Liver (tissue), 9 donors: ENCODE results near the gene OR7C1. TPM values are rescaled to one million over a fixed set of nuclear protein-coding genes. Genes with fewer than 3 reads are reported as not detected.
"Not testable (repeated sequence)": the region's sequence is repeated elsewhere in the genome, so short reads cannot be mapped to it uniquely, and the experiment has no call there.

Source experiments
- DNase-seq: peaks from one replicate; pipeline ENCODE4 v3.0.0-alpha.2; 2017; ENCODE audit warnings: low spot score
- H3K27ac ChIP-seq, 2 donors: one replicate each; pipeline ENCODE4 v1.7.0; 2013; ENCODE audit warnings: inconsistent platforms in 2 of 2, low read length in 2 of 2, control low read depth in 1 of 2, low read depth in 1 of 2, mild to moderate bottlenecking in 1 of 2
- H3K27me3 ChIP-seq, 4 donors: one replicate each; pipeline versions ENCODE4 v1.6.1 to v1.7.0; 2013; ENCODE audit warnings: low read length in 3 of 4, inconsistent platforms in 1 of 4, mild to moderate bottlenecking in 1 of 4, moderate library complexity in 1 of 4; ENCODE audit not compliant: control insufficient read depth in 4 of 4, insufficient read depth in 4 of 4
- H3K36me3 ChIP-seq, 4 donors: one replicate each; pipeline versions ENCODE4 v1.6.1 to v1.7.0; 2013; ENCODE audit warnings: low read length in 3 of 4, mild to moderate bottlenecking in 3 of 4, low read depth in 1 of 4, moderate library complexity in 1 of 4; ENCODE audit not compliant: control insufficient read depth in 4 of 4, insufficient read depth in 3 of 4
- H3K4me1 ChIP-seq, 4 donors: one replicate each; pipeline versions ENCODE4 v1.6.1 to v1.7.0; 2013; ENCODE audit warnings: low read length in 3 of 4, mild to moderate bottlenecking in 3 of 4, moderate library complexity in 1 of 4; ENCODE audit not compliant: control insufficient read depth in 4 of 4, insufficient read depth in 4 of 4
- H3K4me3 ChIP-seq, 3 donors: one replicate each; pipeline versions ENCODE4 v1.6.1 to v1.7.0; 2013; ENCODE audit warnings: low read length in 3 of 3, control low read depth in 1 of 3, low read depth in 1 of 3, mild to moderate bottlenecking in 1 of 3
- H3K9ac ChIP-seq, 2 donors: one replicate each; pipeline ENCODE4 v1.7.0; 2013; ENCODE audit warnings: low read length in 2 of 2, mild to moderate bottlenecking in 2 of 2, moderate library complexity in 2 of 2, control low read depth in 1 of 2, low read depth in 1 of 2
- H3K9me3 ChIP-seq, 4 donors: one replicate each; pipeline versions ENCODE4 v1.6.1 to v1.7.0; 2013; ENCODE audit warnings: low read length in 3 of 4; ENCODE audit not compliant: control insufficient read depth in 4 of 4
- ATF3 ChIP-seq: IDR thresholded peaks from 2 replicates; pipeline ENCODE4 v1.6.1; 2016; ENCODE audit warnings: antibody characterized with exemption
- CTCF ChIP-seq: fragments of 150-350 bp; IDR thresholded peaks from 2 replicates; pipeline ENCODE4 v1.5.1; 2017; ENCODE audit warnings: improper control_type of control experiment, low read depth, low read length; ENCODE audit not compliant: missing input control
- EGR1 ChIP-seq, 2 donors: IDR thresholded peaks; 2 replicates each; pipeline ENCODE4 v1.6.1; 2016 to 2018; ENCODE audit warnings: antibody characterized with exemption in 2 of 2, low read depth in 2 of 2
- FOXA1 ChIP-seq: IDR thresholded peaks from 2 replicates; pipeline ENCODE4 v1.6.1; 2016; ENCODE audit warnings: antibody characterized with exemption
- FOXA2 ChIP-seq: IDR thresholded peaks from 2 replicates; pipeline ENCODE4 v1.6.1; 2016; ENCODE audit warnings: antibody characterized with exemption
- GABPA ChIP-seq, 2 donors: IDR thresholded peaks in 1 of 2; conservative IDR thresholded peaks in 1 of 2; 2 replicates each; pipeline ENCODE4 v1.6.1; 2016; ENCODE audit warnings: antibody characterized with exemption in 2 of 2, mild to moderate bottlenecking in 1 of 2, moderate library complexity in 1 of 2
- HNF4A ChIP-seq, 2 donors: conservative IDR thresholded peaks; 2 replicates each; pipeline ENCODE4 v1.6.1; 2016; ENCODE audit warnings: antibody characterized with exemption in 2 of 2, mild to moderate bottlenecking in 2 of 2
- HNF4G ChIP-seq: IDR thresholded peaks from 2 replicates; pipeline ENCODE4 v1.6.1; 2016; ENCODE audit warnings: antibody characterized with exemption
- JUND ChIP-seq, 2 donors: IDR thresholded peaks; 2 replicates each; pipeline ENCODE4 v1.6.1; 2016; ENCODE audit warnings: antibody characterized with exemption in 2 of 2
- NR2F2 ChIP-seq: IDR thresholded peaks from 2 replicates; pipeline ENCODE4 v1.6.1; 2016; ENCODE audit warnings: antibody characterized with exemption
- RAD21 ChIP-seq, 2 donors: IDR thresholded peaks; 2 replicates each; pipeline ENCODE4 v1.6.1; 2016; ENCODE audit warnings: antibody characterized with exemption in 2 of 2, mild to moderate bottlenecking in 2 of 2
- REST ChIP-seq: IDR thresholded peaks from 2 replicates; pipeline ENCODE4 v1.6.1; 2016; ENCODE audit warnings: antibody characterized with exemption, mild to moderate bottlenecking
- RXRA ChIP-seq, 2 donors: IDR thresholded peaks; 2 replicates each; pipeline ENCODE4 v1.6.1; 2017 to 2018; ENCODE audit warnings: antibody characterized with exemption in 2 of 2, mild to moderate bottlenecking in 1 of 2
- SP1 ChIP-seq: IDR thresholded peaks from 2 replicates; pipeline ENCODE4 v1.6.1; 2018; ENCODE audit warnings: antibody characterized with exemption, mild to moderate bottlenecking
- TAF1 ChIP-seq: conservative IDR thresholded peaks from 2 replicates; pipeline ENCODE4 v1.6.1; 2016; ENCODE audit warnings: antibody characterized with exemption, mild to moderate bottlenecking
- YY1 ChIP-seq: IDR thresholded peaks from 2 replicates; pipeline ENCODE4 v1.6.1; 2016; ENCODE audit warnings: antibody characterized with exemption, mild to moderate bottlenecking
- WGBS: extraction: QIAGEN DNeasy Blood & Tissue Kit; methylation state at CpG from one replicate; pipeline ENCODE4 v1.1.7; 2013; 5-methylcytosine and 5-hydroxymethylcytosine counted together
- polyA plus RNA-seq, 2 donors: library from polyadenylated mRNA; stranded (reverse) in 1 of 2; unstranded in 1 of 2; fragments of 200-250 nt in 1 of 2; fragments of >200 nt in 1 of 2; fragmentation: Nextera tagmentation in 1 of 2; extraction: Ambion mirVana in 1 of 2; gene quantifications; one replicate each; pipeline versions ENCODE4 v1.2.1 to v1.2.3, GENCODE V29; 2013 to 2015
- total RNA-seq, 2 donors: library from RNA; depleted of rRNA; stranded (reverse); fragments of >200 nt; gene quantifications; one replicate each; pipeline ENCODE4 v1.2.3, GENCODE V29; 2014
- donor health status: healthy.
- donor health status: healthy.
- donor health status: healthy.
- donor health status: healthy.
- donor health status: healthy.

The OR7C1 gene
- total and polyA plus RNA-seq, 4 donors = 0.06 to 0.14 TPM; not detected in 2

- H3K9ac ChIP-seq, H3K27me3 ChIP-seq, H3K4me3 ChIP-seq, H3K9me3 ChIP-seq, H3K36me3 ChIP-seq, DNase-seq, H3K27ac ChIP-seq, H3K4me1 ChIP-seq: not testable (repeated sequence)
- WGBS = 68% methylated on average over 8 of the region's 8 CpGs
These were observed 59.7 kb downstream of the OR7C1 start for GRCh38 chr19:14775326-14775725.

GRCh38 chr19:14774373-14774772, 60.6 kb downstream of the OR7C1 start:
- peaks cover 0 to 2% (median 0%) of the 10 kb centered on the region in 4 donors for H3K27me3 ChIP-seq
- no peak for DNase-seq
- H3K9me3 ChIP-seq = no peaks in the 10 kb centered on the region
- no peaks in the 10 kb centered on the region for H3K4me1 ChIP-seq
- H3K4me3 ChIP-seq = no peak overlapping the region
- no peak overlapping the region for H3K27ac ChIP-seq
- no peak for TF ChIP-seq TAF1
- TF ChIP-seq FOXA2 = no peak
- TF ChIP-seq EGR1 (IDR thresholded peaks at IDR 0.05; ENCODE audit: low read depth in 2 of 2) = no peak
- no peak for TF ChIP-seq REST
- TF ChIP-seq JUND (IDR thresholded peaks at IDR 0.05) = no peak
- no peak for TF ChIP-seq HNF4A (conservative IDR thresholded peaks at IDR 0.05)
- no peak for TF ChIP-seq YY1
- 71% methylated on average over 10 of the region's 10 CpGs for WGBS
- H3K36me3 ChIP-seq = no peaks in the 10 kb centered on the region
- no peak overlapping the region for H3K9ac ChIP-seq

GRCh38 chr19:14773722-14774121, 61.3 kb downstream of the OR7C1 start:
- H3K4me3 ChIP-seq, H3K9ac ChIP-seq, H3K4me1 ChIP-seq, H3K9me3 ChIP-seq, DNase-seq, H3K27me3 ChIP-seq, H3K36me3 ChIP-seq, H3K27ac ChIP-seq: not testable (repeated sequence)
- WGBS = 80% methylated on average over 9 of the region's 9 CpGs

GRCh38 chr19:14772995-14773394, 62.0 kb downstream of the OR7C1 start:
- Histone ChIP-seq H3K4me3 (no peak overlapping the region), H3K27me3 (peaks cover 0 to 2% (median 0%) of the 10 kb centered on the region in 4 donors), H3K9ac (no peak overlapping the region), H3K27ac (no peak overlapping the region), H3K4me1 (no peaks in the 10 kb centered on the region), H3K36me3 (no peaks in the 10 kb centered on the region), H3K9me3 (no peaks in the 10 kb centered on the region)
- DNase-seq = no peak
- WGBS = 89% methylated on average over 7 of the region's 7 CpGs
- TF ChIP-seq HNF4G (no peak), RXRA (IDR thresholded peaks at IDR 0.05) (no peak), ATF3 (no peak), FOXA2 (no peak), RAD21 (IDR thresholded peaks at IDR 0.05) (no peak), FOXA1 (no peak), YY1 (no peak), NR2F2 (no peak), SP1 (no peak), HNF4A (conservative IDR thresholded peaks at IDR 0.05) (no peak), CTCF (no peak), REST (no peak), GABPA (IDR thresholded peaks at IDR 0.05 in 1 of 2, conservative IDR thresholded peaks at IDR 0.05 in 1 of 2) (no peak), EGR1 (IDR thresholded peaks at IDR 0.05; ENCODE audit: low read depth in 2 of 2) (no peak), JUND (IDR thresholded peaks at IDR 0.05) (no peak)
